ENCODE data around the gene SLC44A4.
A peak's percentile ranks its signal among the peaks of the same experiment; 100 is the strongest.
"Not testable (repeated sequence)": the region's sequence is repeated elsewhere in the genome, so short reads cannot be mapped to it uniquely, and the experiment has no call there.

SLC44A4 gene

DNA sequence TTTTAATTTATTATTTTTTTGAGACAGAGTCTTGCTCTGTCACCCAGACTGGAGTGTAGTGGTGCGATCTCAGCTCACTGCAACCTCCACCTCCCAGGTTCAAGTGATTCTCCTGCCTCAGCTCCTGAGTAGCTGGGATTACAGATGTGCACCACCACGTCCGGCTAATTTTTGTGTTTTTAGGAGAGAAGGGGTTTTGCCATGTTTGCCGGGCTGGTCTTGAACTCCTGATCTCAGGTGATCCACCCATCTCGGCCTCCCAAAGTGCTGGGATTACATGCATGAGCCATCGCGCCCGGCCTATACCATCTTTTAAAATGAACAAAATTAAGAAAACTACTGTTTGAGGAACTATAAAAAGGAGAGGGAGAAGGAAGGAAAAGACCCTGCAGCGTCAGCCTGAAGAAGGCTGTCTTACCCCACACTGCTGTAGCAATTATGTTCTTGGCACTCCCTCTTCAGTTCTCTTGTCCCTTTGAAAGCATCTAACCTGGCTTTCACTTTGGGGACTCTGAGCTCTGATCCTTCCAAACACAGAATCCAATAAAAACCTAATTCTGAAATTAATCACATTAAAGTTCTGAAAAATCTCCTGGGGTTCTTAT lies 55.1 kb downstream of the SLC44A4 start:
- H3K4me1 ChIP-seq (ENCODE audit: control insufficient read depth, insufficient read depth, low read length); H3K9me3 ChIP-seq (ENCODE audit: control insufficient read depth, insufficient read depth, low read depth, low read length); H3K27ac ChIP-seq (ENCODE audit: extremely low read depth, low read depth, low read length); H3K4me3 ChIP-seq (ENCODE audit: low read depth, low read length): not testable (repeated sequence)
- ChIA-PET POLR2A (interaction anchor here (2.3 to 4.5 kb wide), 2 partner anchors 11 to 17 kb away, joined by 9 to 206 read pairs; partner anchors contain the start of genes HSPA1A, HSPA1L and LSM2), CTCF (interaction anchor here (2.0 kb wide), 1 partner anchor 17 kb away, joined by 10 read pairs; the partner anchor contains the start of gene LSM2)
- H3K36me3 ChIP-seq (ENCODE audit: control insufficient read depth in 2 of 2, insufficient read depth in 1 of 2, low read length in 2 of 2), result peaks cover 0 to 10% of the 10 kb centered on the region in 2 experiments; a peak in 1 of 3 replicates

DNA sequence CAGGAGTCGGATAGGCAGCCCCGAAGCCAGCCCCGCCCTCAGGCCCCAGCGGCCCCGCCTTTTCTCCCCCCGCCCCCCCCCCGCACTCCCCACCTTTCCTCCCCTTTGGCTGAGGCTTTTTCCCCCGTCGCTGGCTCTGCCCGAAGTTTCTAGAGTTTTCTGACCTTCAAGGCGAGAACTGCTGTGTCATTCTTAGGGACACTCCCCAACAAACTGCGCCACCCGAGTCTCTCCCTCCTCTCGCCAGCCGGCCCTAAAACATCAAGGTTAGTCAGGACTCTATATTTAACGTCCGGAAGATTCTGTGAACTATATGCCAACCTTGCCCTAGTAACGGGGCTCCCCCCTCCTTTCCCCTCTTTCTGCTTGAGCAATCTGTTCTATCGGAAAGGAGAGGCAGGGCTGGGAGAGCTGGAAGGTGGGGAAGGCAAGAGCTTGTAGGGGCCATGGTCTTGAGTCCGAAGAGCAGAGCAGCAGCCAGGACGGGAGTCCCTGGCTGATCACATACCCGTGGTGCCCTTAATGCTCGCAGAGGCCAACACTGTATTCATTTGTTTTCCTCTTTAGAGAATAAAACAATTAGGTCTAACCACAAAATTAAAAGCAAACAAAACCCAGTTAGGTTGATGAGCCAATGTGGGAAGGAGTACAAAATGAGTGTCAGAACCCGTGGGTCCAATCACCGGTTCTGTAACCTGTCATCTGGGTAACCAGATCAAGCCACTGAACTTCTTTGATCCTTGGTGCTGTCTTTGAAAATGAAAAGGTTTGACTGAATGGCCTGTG lies 56.6 kb downstream of the SLC44A4 start:
- H3K36me3 ChIP-seq (ENCODE audit: control insufficient read depth in 2 of 2, insufficient read depth in 1 of 2, low read length in 2 of 2), result peaks cover 0 to 25% of the 10 kb centered on the region in 2 experiments; a peak in 1 of 3 replicates
- no peak for TF ChIP-seq ZBTB1 (tag by site-specific recombination; IDR thresholded peaks at IDR 0.05)
- TF ChIP-seq ZBTB44 (tag by site-specific recombination; IDR thresholded peaks at IDR 0.05), result no peak
- TF ChIP-seq ZNF426 (tag by site-specific recombination; IDR thresholded peaks at IDR 0.05), result no peak
- TF ChIP-seq ZNF626 (tag by site-specific recombination; IDR thresholded peaks at IDR 0.05), result no peak
- TF ChIP-seq ZNF398 (tag by site-specific recombination; IDR thresholded peaks at IDR 0.05), result peak; percentile 65
- no peak for TF ChIP-seq ZNF707 (tag by site-specific recombination; IDR thresholded peaks at IDR 0.05)
- TF ChIP-seq ZNF747 (tag by site-specific recombination; IDR thresholded peaks at IDR 0.05), result no peak
- no peak for TF ChIP-seq ZNF658 (tag by site-specific recombination; IDR thresholded peaks at IDR 0.05)
- TF ChIP-seq GLI2 (tag by site-specific recombination; IDR thresholded peaks at IDR 0.05; ENCODE audit: borderline replicate concordance, low read depth), result no peak
- TF ChIP-seq KLF10 (tag by site-specific recombination; IDR thresholded peaks at IDR 0.05), result no peak
- TF ChIP-seq, protein P1, sequence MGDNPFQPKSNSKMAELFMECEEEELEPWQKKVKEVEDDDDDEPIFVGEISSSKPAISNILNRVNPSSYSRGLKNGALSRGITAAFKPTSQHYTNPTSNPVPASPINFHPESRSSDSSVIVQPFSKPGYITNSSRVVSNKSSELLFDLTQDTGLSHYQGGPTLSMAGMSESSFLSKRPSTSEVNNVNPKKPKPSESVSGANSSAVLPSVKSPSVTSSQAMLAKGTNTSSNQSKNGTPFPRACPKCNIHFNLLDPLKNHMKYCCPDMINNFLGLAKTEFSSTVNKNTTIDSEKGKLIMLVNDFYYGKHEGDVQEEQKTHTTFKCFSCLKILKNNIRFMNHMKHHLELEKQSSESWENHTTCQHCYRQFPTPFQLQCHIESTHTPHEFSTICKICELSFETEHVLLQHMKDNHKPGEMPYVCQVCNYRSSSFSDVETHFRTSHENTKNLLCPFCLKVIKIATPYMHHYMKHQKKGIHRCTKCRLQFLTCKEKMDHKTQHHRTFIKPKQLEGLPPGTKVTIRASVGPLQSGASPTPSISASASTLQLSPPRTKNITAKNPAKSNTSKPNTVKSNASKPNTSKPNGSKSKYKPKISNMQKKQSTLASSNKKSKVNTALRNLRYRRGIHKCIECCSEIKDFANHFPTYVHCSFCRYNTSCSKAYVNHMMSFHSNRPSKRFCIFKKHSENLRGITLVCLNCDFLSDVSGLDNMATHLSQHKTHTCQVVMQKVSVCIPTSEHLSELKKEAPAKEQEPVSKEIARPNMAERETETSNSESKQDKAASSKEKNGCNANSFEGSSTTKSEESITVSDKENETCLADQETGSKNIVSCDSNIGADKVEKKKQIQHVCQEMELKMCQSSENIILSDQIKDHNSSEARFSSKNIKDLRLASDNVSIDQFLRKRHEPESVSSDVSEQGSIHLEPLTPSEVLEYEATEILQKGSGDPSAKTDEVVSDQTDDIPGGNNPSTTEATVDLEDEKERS (tag by site-specific recombination; IDR thresholded peaks at IDR 0.05), result no peak
- TF ChIP-seq WT1 (tag by site-specific recombination; IDR thresholded peaks at IDR 0.05), result peak; percentile 67
- peak; percentile 64; the same call in 1 of the 2 replicates for TF ChIP-seq ZBTB48 (tag by site-specific recombination; IDR thresholded peaks at IDR 0.05)
- TF ChIP-seq, protein P2, sequence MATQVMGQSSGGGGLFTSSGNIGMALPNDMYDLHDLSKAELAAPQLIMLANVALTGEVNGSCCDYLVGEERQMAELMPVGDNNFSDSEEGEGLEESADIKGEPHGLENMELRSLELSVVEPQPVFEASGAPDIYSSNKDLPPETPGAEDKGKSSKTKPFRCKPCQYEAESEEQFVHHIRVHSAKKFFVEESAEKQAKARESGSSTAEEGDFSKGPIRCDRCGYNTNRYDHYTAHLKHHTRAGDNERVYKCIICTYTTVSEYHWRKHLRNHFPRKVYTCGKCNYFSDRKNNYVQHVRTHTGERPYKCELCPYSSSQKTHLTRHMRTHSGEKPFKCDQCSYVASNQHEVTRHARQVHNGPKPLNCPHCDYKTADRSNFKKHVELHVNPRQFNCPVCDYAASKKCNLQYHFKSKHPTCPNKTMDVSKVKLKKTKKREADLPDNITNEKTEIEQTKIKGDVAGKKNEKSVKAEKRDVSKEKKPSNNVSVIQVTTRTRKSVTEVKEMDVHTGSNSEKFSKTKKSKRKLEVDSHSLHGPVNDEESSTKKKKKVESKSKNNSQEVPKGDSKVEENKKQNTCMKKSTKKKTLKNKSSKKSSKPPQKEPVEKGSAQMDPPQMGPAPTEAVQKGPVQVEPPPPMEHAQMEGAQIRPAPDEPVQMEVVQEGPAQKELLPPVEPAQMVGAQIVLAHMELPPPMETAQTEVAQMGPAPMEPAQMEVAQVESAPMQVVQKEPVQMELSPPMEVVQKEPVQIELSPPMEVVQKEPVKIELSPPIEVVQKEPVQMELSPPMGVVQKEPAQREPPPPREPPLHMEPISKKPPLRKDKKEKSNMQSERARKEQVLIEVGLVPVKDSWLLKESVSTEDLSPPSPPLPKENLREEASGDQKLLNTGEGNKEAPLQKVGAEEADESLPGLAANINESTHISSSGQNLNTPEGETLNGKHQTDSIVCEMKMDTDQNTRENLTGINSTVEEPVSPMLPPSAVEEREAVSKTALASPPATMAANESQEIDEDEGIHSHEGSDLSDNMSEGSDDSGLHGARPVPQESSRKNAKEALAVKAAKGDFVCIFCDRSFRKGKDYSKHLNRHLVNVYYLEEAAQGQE (tag by site-specific recombination; IDR thresholded peaks at IDR 0.05), result no peak
- TF ChIP-seq ZNF10 (tag by site-specific recombination; IDR thresholded peaks at IDR 0.05), result no peak
- no peak for TF ChIP-seq KLF17 (tag by site-specific recombination; IDR thresholded peaks at IDR 0.05)
- TF ChIP-seq ZNF600 (tag by site-specific recombination; IDR thresholded peaks at IDR 0.05), result 0 out of 2 replicates have a peak, but pooled peaks have one; percentile 10
- no peak for TF ChIP-seq ZNF335 (tag by site-specific recombination; conservative IDR thresholded peaks at IDR 0.05)
- peak overlapping the region; percentile 12; the same call in 1 of the 2 replicates for H3K27ac ChIP-seq (ENCODE audit: extremely low read depth, low read depth, low read length)
- peak overlapping the region; percentile 42 for H3K4me3 ChIP-seq (ENCODE audit: low read depth, low read length)
- ChIA-PET POLR2A (interaction anchor here (0.6 to 1.2 kb wide), 8 partner anchors 7 to 142 kb away, joined by 3 to 6 read pairs (median 4); partner anchors contain the start of genes LSM2, VARS1 and VWA7), CTCF (interaction anchor here (0.6 to 2.0 kb wide), 4 partner anchors 15 to 236 kb away, joined by 3 to 10 read pairs (median 6); partner anchors contain the start of genes LSM2 and LST1)
- no peaks in the 10 kb centered on the region; the same call in 1 of the 2 replicates for H3K4me1 ChIP-seq (ENCODE audit: control insufficient read depth, insufficient read depth, low read length)
- no peaks in the 10 kb centered on the region for H3K9me3 ChIP-seq (ENCODE audit: control insufficient read depth, insufficient read depth, low read depth, low read length)
